Muscle layer of duodenum (tissue), 2 donors: ENCODE measurements around the gene ZC3H18.
A peak's percentile ranks its signal among the peaks of the same experiment; 100 is the strongest.

ENCODE experiments used
- H3K27ac ChIP-seq: one replicate; pipeline ENCODE4 v1.7.0; 2013; ENCODE audit warnings: mild to moderate bottlenecking, low read length
- H3K27me3 ChIP-seq: one replicate; pipeline ENCODE4 v1.7.0; 2013; ENCODE audit warnings: low read depth, mild to moderate bottlenecking, control low read depth, low read length
- H3K36me3 ChIP-seq, 2 donors: one replicate each; pipeline ENCODE4 v1.7.0; 2013; ENCODE audit warnings: low read length in 2 of 2, control low read depth in 1 of 2, mild to moderate bottlenecking in 1 of 2; ENCODE audit not compliant: insufficient read depth in 2 of 2, control insufficient read depth in 1 of 2
- H3K4me1 ChIP-seq, 2 donors: one replicate each; pipeline ENCODE4 v1.7.0; 2013; ENCODE audit warnings: low read length in 2 of 2, mild to moderate bottlenecking in 2 of 2, control low read depth in 1 of 2, moderate library complexity in 1 of 2; ENCODE audit not compliant: insufficient read depth in 2 of 2, control insufficient read depth in 1 of 2
- H3K4me3 ChIP-seq, 2 donors: one replicate each; pipeline ENCODE4 v1.7.0; 2013; ENCODE audit warnings: low read length in 2 of 2, low read depth in 1 of 2, mild to moderate bottlenecking in 1 of 2
- H3K9me3 ChIP-seq, 2 donors: one replicate each; pipeline ENCODE4 v1.7.0; 2013; ENCODE audit warnings: low read length in 2 of 2, control low read depth in 1 of 2, mild to moderate bottlenecking in 1 of 2; ENCODE audit not compliant: control insufficient read depth in 1 of 2
- donor health status: healthy.

Gene ZC3H18

DNA sequence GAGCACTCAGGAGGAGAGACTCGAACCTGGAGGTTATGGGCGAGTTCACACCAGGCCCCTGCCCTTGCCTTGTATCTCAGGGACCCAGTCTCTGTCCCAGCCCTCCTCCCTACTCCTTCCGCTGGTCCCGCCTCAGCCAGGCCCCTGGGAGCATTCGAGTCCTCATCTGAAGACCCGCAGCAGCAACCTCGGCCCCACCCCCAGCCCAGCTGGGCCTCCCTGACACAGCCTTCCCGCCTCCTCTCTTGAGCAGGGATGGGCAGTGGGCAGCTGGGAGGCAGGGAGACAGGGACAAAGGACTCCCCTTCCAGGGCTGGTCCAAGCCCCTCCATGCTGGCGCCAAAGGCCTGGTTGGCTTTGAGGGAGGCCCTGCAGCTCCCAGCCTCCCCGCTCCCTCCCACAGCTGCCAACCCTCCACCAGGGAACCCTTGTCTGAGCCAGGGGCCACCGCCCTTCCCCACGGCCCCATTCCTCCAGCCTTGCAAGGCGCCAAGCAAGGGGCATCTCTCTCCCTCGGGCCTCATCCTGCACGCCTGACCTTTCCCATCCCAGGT lies 15.4 kb upstream of the ZC3H18 start:
- no peaks in the 10 kb centered on the region for H3K27me3 ChIP-seq
- H3K9me3 ChIP-seq = no peaks in the 10 kb centered on the region
- H3K27ac ChIP-seq = no peak overlapping the region
- H3K36me3 ChIP-seq = no peaks in the 10 kb centered on the region
- peaks cover 3 to 7% of the 10 kb centered on the region in 2 donors for H3K4me1 ChIP-seq
- H3K4me3 ChIP-seq = no peak overlapping the region

DNA sequence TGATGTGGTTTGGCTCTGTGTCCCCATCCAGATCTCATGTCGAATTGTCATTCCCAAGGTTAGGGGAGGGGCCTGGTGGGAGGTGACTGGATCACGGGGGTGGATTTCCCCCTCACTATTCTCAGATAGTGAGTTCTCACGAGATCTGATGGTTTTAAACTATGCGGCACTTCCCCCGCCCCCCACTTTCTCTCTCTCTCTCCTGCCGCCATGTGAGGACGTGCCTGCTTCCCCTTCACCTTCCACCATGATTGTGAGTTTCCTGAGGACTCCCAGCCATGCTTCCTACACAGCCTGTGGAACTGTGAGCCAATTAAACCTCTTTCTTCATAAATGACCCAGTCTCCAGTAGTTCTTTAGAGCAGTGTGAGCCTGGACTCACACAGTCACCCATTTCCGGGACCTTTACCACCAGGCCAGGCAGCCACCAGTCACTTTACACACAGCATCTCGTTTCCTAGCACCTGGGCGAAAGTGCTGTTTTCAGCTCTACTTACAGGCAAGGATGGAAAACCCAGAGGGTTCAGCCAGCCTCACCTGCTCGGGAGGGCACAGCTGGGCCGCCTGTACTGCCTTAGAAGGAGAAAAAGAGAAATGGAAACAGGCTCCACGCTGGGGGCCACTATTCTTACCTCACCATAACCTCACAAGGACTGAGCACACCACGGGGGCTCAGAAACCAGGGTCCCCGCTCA lies 13.8 kb upstream of the ZC3H18 start:
- H3K4me3 ChIP-seq = no peak overlapping the region
- H3K36me3 ChIP-seq = no peaks in the 10 kb centered on the region
- no peaks in the 10 kb centered on the region for H3K9me3 ChIP-seq
- no peak overlapping the region for H3K27ac ChIP-seq
- peaks cover 3% of the 10 kb centered on the region in 2 donors for H3K4me1 ChIP-seq
- no peaks in the 10 kb centered on the region for H3K27me3 ChIP-seq

DNA sequence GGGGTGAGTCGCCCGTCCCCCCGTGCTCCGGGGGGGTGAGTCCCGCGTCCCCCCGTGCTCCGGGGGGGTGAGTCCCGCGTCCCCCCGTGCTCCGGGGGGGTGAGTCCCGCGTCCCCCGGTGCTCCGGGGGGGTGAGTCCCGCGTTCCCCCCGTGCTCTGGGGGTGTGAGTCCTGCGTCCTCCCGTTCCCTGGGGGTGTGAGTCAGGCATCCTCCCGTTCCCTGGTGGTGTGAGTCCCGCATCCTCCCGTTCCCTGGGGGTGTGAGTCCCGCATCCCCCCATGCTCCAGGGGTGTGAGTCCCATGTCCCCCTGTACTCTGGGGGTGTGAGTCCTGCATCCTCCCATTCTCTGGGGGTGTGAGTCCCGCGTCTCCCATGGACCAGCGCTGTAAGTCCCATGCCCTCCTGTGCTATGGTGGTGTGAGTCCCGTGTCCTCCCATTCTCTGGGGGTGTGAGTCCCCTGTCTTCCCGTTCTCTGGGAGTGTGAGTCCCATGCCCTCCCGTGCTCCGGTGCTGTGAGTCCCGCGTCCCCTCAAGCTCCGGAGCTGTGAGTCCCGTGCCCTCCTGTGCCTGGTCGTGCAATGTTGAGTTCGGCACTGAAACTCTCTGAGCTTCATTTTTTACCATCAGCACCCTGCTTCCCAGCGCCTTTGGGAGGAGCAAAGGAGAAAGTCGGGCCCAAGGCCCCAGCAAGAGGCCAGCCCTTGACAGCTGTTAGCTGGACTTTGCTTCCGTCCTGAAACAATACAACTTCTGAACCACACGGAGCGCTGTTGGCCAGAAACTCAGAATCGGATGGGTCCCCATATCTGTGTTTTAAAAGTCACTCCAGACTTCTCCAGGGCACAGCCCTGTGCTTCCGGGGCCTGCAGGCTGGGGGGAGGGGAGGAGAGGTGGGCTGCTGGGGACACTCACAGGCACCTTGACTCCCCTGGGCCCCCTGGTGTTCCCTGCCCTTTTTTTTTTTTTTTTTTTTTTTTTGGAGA lies 11.5 kb upstream of the ZC3H18 start:
- H3K27me3 ChIP-seq = no peaks in the 10 kb centered on the region
- no peaks in the 10 kb centered on the region for H3K36me3 ChIP-seq
- H3K4me3 ChIP-seq = no peak overlapping the region
- H3K27ac ChIP-seq = no peak overlapping the region
- H3K9me3 ChIP-seq = no peaks in the 10 kb centered on the region
- H3K4me1 ChIP-seq = peaks cover 3 to 6% of the 10 kb centered on the region in 2 donors

DNA sequence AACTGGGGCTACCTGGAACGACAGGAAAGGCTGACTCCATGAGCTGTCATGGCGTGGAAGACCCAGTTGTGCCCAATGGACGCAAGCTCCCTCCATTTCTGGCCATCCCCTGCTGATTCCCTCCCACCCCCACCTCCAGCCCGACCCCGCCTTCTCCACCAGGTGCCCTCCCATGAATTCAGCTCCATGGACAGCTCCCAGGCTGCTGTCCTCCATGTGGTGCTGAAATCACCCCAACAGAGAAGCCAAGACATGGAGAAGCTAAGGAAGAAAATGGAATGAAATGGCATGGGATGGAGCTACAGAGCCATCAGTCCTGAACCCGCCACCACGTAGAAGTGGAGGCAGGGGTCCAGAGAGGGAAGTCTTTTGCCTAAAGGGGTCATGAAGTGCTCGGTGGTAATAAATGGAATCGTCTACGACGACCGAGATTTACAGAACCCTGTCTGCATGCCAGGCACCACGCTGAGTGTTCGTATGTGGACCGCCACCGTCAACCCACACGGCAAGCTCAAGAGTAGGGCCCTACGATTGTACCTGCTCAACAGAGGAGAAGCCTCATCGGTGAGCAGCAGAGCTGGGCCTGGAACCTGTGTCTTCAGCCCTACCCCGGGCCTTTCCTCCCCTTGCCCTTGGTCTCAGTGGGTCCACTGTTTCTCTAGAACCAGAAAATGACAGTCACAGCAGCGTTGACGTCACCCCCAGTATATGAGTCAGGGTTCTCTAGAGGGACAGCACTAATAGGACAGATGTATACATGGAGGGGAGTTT lies 9.3 kb upstream of the ZC3H18 start:
- Histone ChIP-seq H3K9me3 (no peaks in the 10 kb centered on the region), H3K4me3 (no peak overlapping the region), H3K4me1 (peaks cover 3 to 6% of the 10 kb centered on the region in 2 donors), H3K27me3 (no peaks in the 10 kb centered on the region), H3K27ac (no peak overlapping the region), H3K36me3 (no peaks in the 10 kb centered on the region)

DNA sequence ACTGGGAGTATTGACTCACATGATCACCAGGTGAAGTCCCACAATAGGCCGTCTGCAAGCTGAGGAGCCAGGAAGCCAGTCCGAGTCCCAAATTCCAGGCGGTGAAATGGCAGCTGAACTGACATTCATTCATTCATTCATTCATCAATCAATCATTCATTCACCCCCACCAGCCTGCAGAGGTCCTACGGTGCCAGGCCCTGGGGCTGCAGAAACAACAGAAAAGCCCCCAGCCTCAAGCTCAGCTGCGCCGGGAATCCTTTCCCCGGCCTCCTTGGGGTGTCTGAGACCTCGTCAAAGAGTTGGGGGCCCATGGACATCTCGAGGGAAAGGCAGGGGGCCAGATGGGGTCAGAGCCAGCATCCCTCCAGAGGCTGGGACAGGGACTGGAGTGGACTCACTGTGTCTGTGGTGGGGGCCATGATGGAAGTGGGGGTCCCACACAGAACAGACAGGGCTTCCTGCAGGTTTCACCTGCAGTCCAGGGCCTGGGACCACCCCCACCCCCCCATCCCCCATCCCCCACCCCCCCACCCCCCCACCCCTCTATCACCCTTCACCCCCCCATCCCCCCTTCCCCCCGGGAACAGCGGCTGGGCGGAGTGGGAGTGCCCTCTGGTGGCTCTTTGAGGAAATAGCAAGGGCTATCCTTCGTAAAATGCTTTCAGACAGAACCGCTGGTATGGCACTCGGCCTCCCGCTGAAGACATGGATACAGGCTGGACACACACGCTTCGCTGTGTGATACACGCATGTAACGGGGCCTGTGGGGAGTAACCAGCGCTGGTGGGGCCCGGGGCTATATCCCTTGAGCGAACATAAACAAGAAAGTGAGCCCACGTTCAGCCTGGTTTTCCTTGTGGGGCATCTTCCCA lies 8.5 kb upstream of the ZC3H18 start:
- peaks cover 3 to 6% of the 10 kb centered on the region in 2 donors for H3K4me1 ChIP-seq
- H3K4me3 ChIP-seq = peak overlapping the region; percentile 30 to 39
- H3K27ac ChIP-seq = no peak overlapping the region
- no peaks in the 10 kb centered on the region for H3K27me3 ChIP-seq
- H3K9me3 ChIP-seq = no peaks in the 10 kb centered on the region
- no peaks in the 10 kb centered on the region for H3K36me3 ChIP-seq

DNA sequence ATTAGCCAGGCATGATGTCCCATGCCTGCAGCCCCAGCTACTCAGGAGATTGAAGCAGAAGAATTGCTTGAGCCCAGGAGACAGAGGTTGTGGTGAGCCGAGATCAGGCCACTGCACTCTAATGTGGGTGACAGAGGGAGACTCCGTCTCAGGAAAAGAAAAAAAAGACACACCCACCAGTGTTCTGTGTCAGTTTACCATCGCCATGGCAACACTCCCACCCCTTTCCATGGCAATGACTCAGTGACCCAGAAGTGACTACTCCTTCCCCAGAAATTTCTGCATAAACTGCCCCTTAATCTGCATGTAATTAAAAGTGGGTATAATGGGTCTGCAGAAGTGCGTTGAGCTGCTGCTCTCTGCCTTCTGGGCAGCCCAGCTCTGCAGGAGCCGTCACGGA lies 4.0 kb upstream of the ZC3H18 start:
- Histone ChIP-seq H3K27me3 (no peaks in the 10 kb centered on the region), H3K27ac (no peak overlapping the region), H3K36me3 (no peaks in the 10 kb centered on the region), H3K9me3 (no peaks in the 10 kb centered on the region), H3K4me1 (peaks cover 2 to 14% of the 10 kb centered on the region in 2 donors), H3K4me3 (no peak overlapping the region)

DNA sequence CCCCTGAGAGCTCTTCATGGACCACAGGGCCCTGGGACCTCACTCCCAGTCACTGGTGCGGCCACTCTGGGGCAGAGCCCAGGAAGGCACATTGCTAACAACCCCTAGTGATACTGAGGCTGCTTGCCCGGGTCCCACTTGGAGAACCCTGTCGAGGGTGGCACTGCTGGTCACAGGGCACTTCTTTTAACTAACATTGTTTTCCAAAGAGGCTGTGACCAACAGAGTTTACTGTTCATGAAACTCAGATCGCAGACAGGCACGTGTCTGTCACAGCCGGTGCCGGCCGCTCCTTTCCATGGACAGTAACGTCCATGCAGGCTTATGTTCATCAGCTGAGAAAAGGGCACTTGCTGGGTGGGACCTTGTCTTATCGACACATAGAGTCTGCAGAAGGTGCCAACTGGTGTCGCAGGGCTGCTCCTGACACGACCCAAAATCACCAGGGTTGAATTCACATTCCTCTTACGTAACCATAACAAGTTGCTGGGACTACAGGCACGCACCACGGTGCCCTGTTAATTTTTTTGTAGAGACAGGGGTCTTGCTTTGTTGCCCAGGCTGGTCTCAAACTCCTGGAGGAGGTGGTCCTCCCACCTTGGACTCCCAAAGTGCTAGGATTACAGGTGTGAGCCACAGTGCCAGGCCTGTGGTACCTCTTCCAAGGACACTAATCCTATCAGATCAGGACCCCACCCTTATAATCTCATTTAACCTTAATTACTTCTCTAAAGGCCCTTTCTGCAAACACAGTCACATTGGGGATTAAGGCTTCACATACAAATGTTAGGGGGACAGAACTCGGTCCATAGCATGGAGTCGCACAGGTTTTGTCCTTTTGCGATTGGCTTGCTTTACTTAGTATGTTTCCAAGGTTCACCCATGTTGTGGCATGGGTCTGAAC lies 1.2 kb upstream of the ZC3H18 start:
- peak overlapping the region; percentile 64 to 97 for H3K4me3 ChIP-seq
- H3K4me1 ChIP-seq = peaks cover 10 to 27% of the 10 kb centered on the region in 2 donors
- no peak overlapping the region for H3K27ac ChIP-seq
- H3K36me3 ChIP-seq = peaks cover 0 to 4% of the 10 kb centered on the region in 2 donors
- H3K27me3 ChIP-seq = no peaks in the 10 kb centered on the region
- H3K9me3 ChIP-seq = no peaks in the 10 kb centered on the region

DNA sequence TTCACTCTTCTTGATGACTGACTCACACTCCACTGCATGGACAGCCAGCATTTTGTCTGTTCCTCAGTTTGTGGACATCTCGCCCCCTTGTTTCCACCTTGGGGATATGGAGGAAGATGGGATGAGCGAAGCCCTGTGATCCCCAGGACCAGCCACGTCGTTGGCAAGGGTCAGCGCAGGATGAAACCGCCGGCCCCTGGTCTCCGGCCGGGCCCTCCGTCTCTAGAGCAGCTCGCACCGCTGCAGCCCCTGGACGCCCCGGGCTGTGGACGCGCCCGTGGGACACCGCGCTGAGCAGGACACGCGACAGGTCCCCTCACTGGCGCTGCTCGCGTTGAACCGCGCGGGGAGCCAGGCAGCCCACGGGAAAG lies 604 bp upstream of the ZC3H18 start:
- Histone ChIP-seq H3K4me3 (peak overlapping the region; percentile 64 to 97), H3K4me1 (peaks cover 10 to 27% of the 10 kb centered on the region in 2 donors), H3K27ac (no peak overlapping the region), H3K9me3 (no peaks in the 10 kb centered on the region), H3K27me3 (no peaks in the 10 kb centered on the region), H3K36me3 (peaks cover 0 to 4% of the 10 kb centered on the region in 2 donors)

DNA sequence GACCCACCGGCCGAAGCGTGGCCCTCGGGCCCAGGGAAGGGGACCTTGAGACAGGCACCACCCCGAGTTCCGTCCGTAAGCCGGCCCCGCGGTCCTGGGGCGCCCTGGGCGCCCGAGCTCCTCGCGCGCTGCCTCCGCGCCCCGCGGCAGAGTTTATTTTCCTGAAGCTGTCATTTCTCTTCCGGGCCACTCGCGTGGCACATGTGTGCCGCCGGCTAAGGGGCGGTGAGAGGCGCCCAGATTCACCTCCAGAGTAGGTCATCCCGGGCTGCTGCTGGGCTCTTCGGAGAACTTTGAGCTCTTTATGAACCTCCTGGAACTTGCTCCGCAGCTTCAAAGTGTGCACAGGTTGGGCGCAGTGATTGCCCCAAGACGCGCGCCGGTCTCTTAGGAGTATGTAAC lies 489 bp downstream of the ZC3H18 start:
- H3K27ac ChIP-seq = peak overlapping the region; percentile 49
- H3K36me3 ChIP-seq = peaks cover 0 to 4% of the 10 kb centered on the region in 2 donors
- H3K9me3 ChIP-seq = no peaks in the 10 kb centered on the region
- no peaks in the 10 kb centered on the region for H3K27me3 ChIP-seq
- H3K4me1 ChIP-seq = peaks cover 10 to 27% of the 10 kb centered on the region in 2 donors
- peak overlapping the region; percentile 79 to 97 for H3K4me3 ChIP-seq
